Uterus (tissue), 4 donors: ENCODE results near the gene MIPEP. TPM values are rescaled to one million over a fixed set of nuclear protein-coding genes. Genes with fewer than 3 reads are reported as not detected.

Experiments used
- DNase-seq, 2 donors: peaks; one replicate each; pipeline ENCODE4 v3.0.0-alpha.2; 2019 to 2020
- H3K27ac ChIP-seq, 2 donors: fragments of 200-600 bp; sonication (generic); 1 replicate in 1 of 2; 2 replicates in 1 of 2; pipeline ENCODE4 v1.5.1; 2016 to 2018
- H3K27me3 ChIP-seq, 2 donors: fragments of 200-600 bp; sonication (generic); one replicate each; pipeline ENCODE4 v1.5.1; 2018 to 2019; ENCODE audit warnings: control low read depth in 1 of 2
- H3K36me3 ChIP-seq, 2 donors: fragments of 200-600 bp; sonication (generic); one replicate each; pipeline ENCODE4 v1.5.1; 2019; ENCODE audit warnings: control low read depth in 1 of 2
- H3K4me1 ChIP-seq, 2 donors: fragments of 200-600 bp; sonication (generic); one replicate each; pipeline ENCODE4 v1.5.1; 2018 to 2019; ENCODE audit warnings: control low read depth in 1 of 2
- H3K4me3 ChIP-seq, 2 donors: fragments of 200-600 bp; sonication (generic); 1 replicate in 1 of 2; 2 replicates in 1 of 2; pipeline ENCODE4 v1.5.1; 2018 to 2019; ENCODE audit warnings: mild to moderate bottlenecking in 1 of 2
- H3K9me3 ChIP-seq, 2 donors: fragments of 200-600 bp; sonication (generic); one replicate each; pipeline ENCODE4 v1.5.1; 2019; ENCODE audit warnings: control low read depth in 1 of 2
- POLR2A ChIP-seq, 2 donors: fragments of 450-650 bp; IDR thresholded peaks; one replicate each; pipeline ENCODE4 v1.6.1; 2016; ENCODE audit warnings: antibody characterized with exemption in 2 of 2, mild to moderate bottlenecking in 1 of 2, moderate library complexity in 1 of 2
- intact Hi-C: fragments of 100-400 bp; cut with DNase I; formaldehyde crosslinking; loops from one replicate; pipeline ENCODE4 v1.15.1; 2023; ENCODE audit warnings: low total_unique reads
- total RNA-seq, 4 donors: library from RNA; depleted of rRNA in 3 of 4; stranded (reverse); fragments of >200 nt in 3 of 4; gene quantifications; one replicate each; pipeline versions ENCODE4 v1.1.0 to v1.2.4, GENCODE V29; 2014 to 2023
- TF ChIP-seq, protein P1 (sequence below), 4 experiments: fragments of 200-600 bp in 2 of 4; fragments of 450-650 bp in 2 of 4; sonication (generic) in 2 of 4; IDR thresholded peaks; one replicate each; pipeline ENCODE4 v1.5.1; 2016 to 2019; ENCODE audit warnings: antibody characterized with exemption in 4 of 4, mild to moderate bottlenecking in 2 of 4, moderate library complexity in 1 of 4
- donor health status: DM: yes; HTN: yes; CAD: no.

The MIPEP gene
- total RNA-seq, 4 donors from 2014 or later: 0.77 to 31.5 (median 19.3) TPM

GRCh38 chr13:23789576-23790346, 99.4 kb downstream of the MIPEP start:
- intact Hi-C loops: no loop called here
- no peak for DNase-seq
- TF ChIP-seq, protein P1, sequence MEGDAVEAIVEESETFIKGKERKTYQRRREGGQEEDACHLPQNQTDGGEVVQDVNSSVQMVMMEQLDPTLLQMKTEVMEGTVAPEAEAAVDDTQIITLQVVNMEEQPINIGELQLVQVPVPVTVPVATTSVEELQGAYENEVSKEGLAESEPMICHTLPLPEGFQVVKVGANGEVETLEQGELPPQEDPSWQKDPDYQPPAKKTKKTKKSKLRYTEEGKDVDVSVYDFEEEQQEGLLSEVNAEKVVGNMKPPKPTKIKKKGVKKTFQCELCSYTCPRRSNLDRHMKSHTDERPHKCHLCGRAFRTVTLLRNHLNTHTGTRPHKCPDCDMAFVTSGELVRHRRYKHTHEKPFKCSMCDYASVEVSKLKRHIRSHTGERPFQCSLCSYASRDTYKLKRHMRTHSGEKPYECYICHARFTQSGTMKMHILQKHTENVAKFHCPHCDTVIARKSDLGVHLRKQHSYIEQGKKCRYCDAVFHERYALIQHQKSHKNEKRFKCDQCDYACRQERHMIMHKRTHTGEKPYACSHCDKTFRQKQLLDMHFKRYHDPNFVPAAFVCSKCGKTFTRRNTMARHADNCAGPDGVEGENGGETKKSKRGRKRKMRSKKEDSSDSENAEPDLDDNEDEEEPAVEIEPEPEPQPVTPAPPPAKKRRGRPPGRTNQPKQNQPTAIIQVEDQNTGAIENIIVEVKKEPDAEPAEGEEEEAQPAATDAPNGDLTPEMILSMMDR (IDR thresholded peaks at IDR 0.05): no peak
- no peak for TF ChIP-seq POLR2A (IDR thresholded peaks at IDR 0.05)
- H3K27me3 ChIP-seq: no peaks in the 10 kb centered on the region
- H3K9me3 ChIP-seq: no peaks in the 10 kb centered on the region
- no peaks in the 10 kb centered on the region for H3K36me3 ChIP-seq
- no peaks in the 10 kb centered on the region for H3K4me1 ChIP-seq
- no peak overlapping the region for H3K27ac ChIP-seq
- no peak overlapping the region for H3K4me3 ChIP-seq

- TF ChIP-seq, protein P1 (IDR thresholded peaks at IDR 0.05): no peak
- no peak for TF ChIP-seq POLR2A (IDR thresholded peaks at IDR 0.05)
- no peaks in the 10 kb centered on the region for H3K27me3 ChIP-seq
- no peak overlapping the region for H3K27ac ChIP-seq
- intact Hi-C loops: no loop called here
- DNase-seq: no peak
- no peaks in the 10 kb centered on the region for H3K4me1 ChIP-seq
- no peaks in the 10 kb centered on the region for H3K9me3 ChIP-seq
- H3K36me3 ChIP-seq: no peaks in the 10 kb centered on the region
- no peak overlapping the region for H3K4me3 ChIP-seq
Measured at GRCh38 chr13:23788459-23788858, 100.7 kb downstream of the MIPEP start.

GRCh38 chr13:23787464-23787863, 101.7 kb downstream of the MIPEP start:
- TF ChIP-seq, protein P1 (IDR thresholded peaks at IDR 0.05): no peak
- TF ChIP-seq POLR2A (IDR thresholded peaks at IDR 0.05): no peak

GRCh38 chr13:23786607-23787006, 102.6 kb downstream of the MIPEP start:
- intact Hi-C loops: no loop called here
- no peaks in the 10 kb centered on the region for H3K4me1 ChIP-seq
- DNase-seq: no peak
- no peaks in the 10 kb centered on the region for H3K9me3 ChIP-seq
- H3K27ac ChIP-seq: no peak overlapping the region
- H3K4me3 ChIP-seq: no peak overlapping the region
- H3K27me3 ChIP-seq: no peaks in the 10 kb centered on the region
- TF ChIP-seq POLR2A (IDR thresholded peaks at IDR 0.05): no peak
- TF ChIP-seq, protein P1 (IDR thresholded peaks at IDR 0.05): no peak
- no peaks in the 10 kb centered on the region for H3K36me3 ChIP-seq

More at GRCh38 chr13:23787464-23787863, 101.7 kb downstream of the MIPEP start:
- no peak for DNase-seq
- Histone ChIP-seq H3K9me3 (no peaks in the 10 kb centered on the region), H3K36me3 (no peaks in the 10 kb centered on the region), H3K4me3 (no peak overlapping the region), H3K4me1 (no peaks in the 10 kb centered on the region), H3K27ac (no peak overlapping the region), H3K27me3 (no peaks in the 10 kb centered on the region)
- intact Hi-C loops: no loop called here

DNA sequence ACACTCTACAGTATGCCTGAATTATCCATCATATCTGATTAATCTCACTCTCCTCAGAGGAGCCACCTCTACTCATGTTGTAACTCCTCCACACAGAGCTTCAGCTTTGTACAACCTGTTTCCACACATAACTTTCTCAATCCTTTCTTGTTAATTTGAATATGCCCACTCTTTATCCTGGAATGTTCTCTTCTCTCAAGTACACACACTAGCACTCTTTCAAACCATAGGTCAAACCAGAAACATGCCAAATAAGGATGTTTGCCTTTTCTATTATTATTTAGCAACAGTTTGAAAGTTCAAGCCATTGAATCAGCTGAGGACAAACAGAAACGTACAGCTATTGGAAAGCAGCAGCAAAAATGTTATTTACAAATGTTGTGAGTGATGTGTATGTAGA, 110.3 kb downstream of the MIPEP start:
- DNase-seq: no peak
- no peak overlapping the region for H3K4me3 ChIP-seq
- H3K4me1 ChIP-seq: no peaks in the 10 kb centered on the region
- intact Hi-C loops: no loop called here
- no peaks in the 10 kb centered on the region for H3K36me3 ChIP-seq
- TF ChIP-seq POLR2A (IDR thresholded peaks at IDR 0.05): no peak
- TF ChIP-seq, protein P1 (IDR thresholded peaks at IDR 0.05): no peak
- H3K27ac ChIP-seq: no peak overlapping the region
- H3K27me3 ChIP-seq: no peaks in the 10 kb centered on the region
- H3K9me3 ChIP-seq: no peaks in the 10 kb centered on the region
